ENCODE results near the gene GOLGA6C.
"Not testable (repeated sequence)": the region's sequence is repeated elsewhere in the genome, so short reads cannot be mapped to it uniquely, and the experiment has no call there.

- not testable (repeated sequence) for TF ChIP-seq POLR2AphosphoS5 (IDR thresholded peaks at IDR 0.05; ENCODE audit: insufficient read depth, low read depth, low read length); POLR2A (IDR thresholded peaks at IDR 0.05; ENCODE audit: low read depth, low read length); MYC (IDR thresholded peaks at IDR 0.05; ENCODE audit: low read depth, low read length); CTCF (IDR thresholded peaks at IDR 0.05; ENCODE audit: extremely low read depth in 1 of 2, insufficient read depth in 1 of 2, low read depth in 1 of 2, low read length in 2 of 2); FOS (IDR thresholded peaks at IDR 0.05; ENCODE audit: borderline replicate concordance, insufficient read depth, low read length); MAX (IDR thresholded peaks at IDR 0.05; ENCODE audit: insufficient read depth, insufficient read length); EZH2 (IDR thresholded peaks at IDR 0.05; ENCODE audit: borderline replicate concordance, low read depth, low read length, severe bottlenecking)
Observed at GRCh38 chr15:75298541-75299310, 40.6 kb downstream of the GOLGA6C start.
